Sigmoid colon (tissue), 4 donors: Measurements from ENCODE around the gene NAE1.

Source experiments
- CTCF ChIP-seq, 4 experiments: fragments of 450-650 bp in 3 of 4; fragments of 200-600 bp in 1 of 4; IDR thresholded peaks; one replicate each; pipeline ENCODE4 v1.5.1; 2016 to 2019; ENCODE audit warnings: antibody characterized with exemption in 4 of 4, mild to moderate bottlenecking in 3 of 4, moderate library complexity in 2 of 4
- POLR2A ChIP-seq, 2 donors: fragments of 450-650 bp; IDR thresholded peaks; one replicate each; pipeline ENCODE4 v1.6.1; 2016; ENCODE audit warnings: antibody characterized with exemption in 2 of 2, mild to moderate bottlenecking in 2 of 2, moderate library complexity in 2 of 2
- POLR2AphosphoS5 ChIP-seq, 4 donors: sonication (generic); formaldehyde crosslinking; IDR thresholded peaks; one replicate each; pipeline ENCODE4 v1.6.1; 2017; ENCODE audit warnings: antibody characterized with exemption in 4 of 4

- TF ChIP-seq POLR2AphosphoS5 (IDR thresholded peaks at IDR 0.05) (no peak), CTCF (IDR thresholded peaks at IDR 0.05) (no peak), POLR2A (IDR thresholded peaks at IDR 0.05) (no peak)
Measured at GRCh38 chr16:66853261-66854139, 22.7 kb upstream of the NAE1 start.
